AG04450 (cell line): ENCODE results near the gene LHFPL3. TPM values are rescaled to one million over a fixed set of nuclear protein-coding genes. Genes with fewer than 3 reads are reported as not detected.

Experiments used
- CTCF ChIA-PET: fragments of 300-600, 350-600 bp; formaldehyde crosslinking; extraction: SDS; loops from one replicate; lab custom pipeline; 2022; ENCODE audit warnings: antibody characterized with exemption, inconsistent platforms; lab: Charles Lee
- POLR2A ChIA-PET: fragments of 350-600 bp; formaldehyde crosslinking; extraction: SDS; loops from one replicate; lab custom pipeline; 2021; ENCODE audit warnings: antibody characterized with exemption, inconsistent platforms; lab: Yijun Ruan, JAX
- DNase-seq: peaks from one replicate; pipeline ENCODE4 v3.0.0-alpha.2; 2011; ENCODE audit warnings: low read depth, low spot score
- H3K27ac ChIP-seq: one replicate; pipeline ENCODE4 v1.5.1; 2012; ENCODE audit warnings: low read depth, low read length, control low read depth
- H3K27me3 ChIP-seq: one replicate; pipeline ENCODE4 v1.6.0; 2012; ENCODE audit warnings: low read length; ENCODE audit not compliant: control insufficient read depth, insufficient read depth
- H3K4me3 ChIP-seq: 2 replicates; pipeline ENCODE4 v1.5.1; 2011; ENCODE audit warnings: mild to moderate bottlenecking, low read depth, low read length, control low read depth
- H3K9me3 ChIP-seq: 2 replicates; pipeline ENCODE4 v1.5.1; 2012; ENCODE audit warnings: low read length; ENCODE audit not compliant: control insufficient read depth, insufficient read depth
- CTCF ChIP-seq: IDR thresholded peaks from 2 replicates; pipeline ENCODE4 v1.5.1; 2011; ENCODE audit warnings: low read depth, low read length, control low read depth, inconsistent platforms
- polyA plus RNA-seq: library from polyadenylated mRNA; depleted of rRNA; stranded (reverse); fragments of >200 nt; gene quantifications from 2 replicates; pipeline ENCODE4 v1.2.3, GENCODE V29; 2011

The LHFPL3 gene
- polyA plus RNA-seq, 1 experiment, result not detected

DNA sequence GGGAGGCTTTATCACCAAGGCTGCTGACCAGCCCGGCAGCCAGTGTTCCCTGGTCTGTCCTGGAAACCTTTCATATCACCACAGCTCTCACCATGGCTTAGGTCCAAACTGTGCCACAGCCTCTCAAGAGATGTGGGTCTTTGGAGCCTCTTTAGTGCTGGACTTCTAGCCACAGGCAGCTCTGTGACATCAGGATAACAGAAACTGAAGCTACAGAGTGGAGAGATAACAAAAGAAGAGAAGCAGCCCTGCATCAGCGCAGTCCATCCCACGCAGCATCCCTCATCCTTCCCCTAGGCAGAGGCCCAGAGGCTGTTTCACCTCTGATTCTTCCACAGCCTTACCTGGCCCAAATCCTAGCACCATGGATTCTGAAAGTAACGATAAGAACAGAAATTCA is 497.7 kb downstream of the LHFPL3 start:
- no peak for TF ChIP-seq CTCF
- ChIA-PET POLR2A (no interaction called here), CTCF (interaction anchor here (0.8 kb wide), 1 partner anchor 22 kb away, joined by 6 read pairs; no protein-coding TSS in a partner anchor)
- Histone ChIP-seq H3K4me3 (no peak overlapping the region), H3K27ac (no peak overlapping the region), H3K9me3 (no peaks in the 10 kb centered on the region), H3K27me3 (peaks cover 3% of the 10 kb centered on the region)
- no peak for DNase-seq

GRCh38 chr7:104836976-104837375 is 508.6 kb downstream of the LHFPL3 start:
- CTCF ChIA-PET, result interaction anchor here (1.0 to 1.9 kb wide), 2 partner anchors 10 to 11 kb away, joined by 3 to 7 read pairs; no protein-coding TSS in a partner anchor

GRCh38 chr7:104838537-104839299 is 510.3 kb downstream of the LHFPL3 start:
- Histone ChIP-seq H3K9me3 (no peaks in the 10 kb centered on the region), H3K27me3 (peaks cover 2% of the 10 kb centered on the region), H3K4me3 (no peak overlapping the region), H3K27ac (no peak overlapping the region)
- DNase-seq, result no peak
- no peak for TF ChIP-seq CTCF
- ChIA-PET POLR2A (no interaction called here), CTCF (interaction anchor here (0.8 to 1.9 kb wide), 3 partner anchors 9 to 44 kb away, joined by 4 to 7 read pairs (median 4); no protein-coding TSS in a partner anchor)

More at GRCh38 chr7:104836976-104837375, 508.6 kb downstream of the LHFPL3 start:
- POLR2A ChIA-PET, result no interaction called here
- H3K9me3 ChIP-seq, result no peaks in the 10 kb centered on the region
- TF ChIP-seq CTCF, result no peak
- H3K27ac ChIP-seq, result no peak overlapping the region
- H3K27me3 ChIP-seq, result peaks cover 2% of the 10 kb centered on the region
- H3K4me3 ChIP-seq, result no peak overlapping the region
- no peak for DNase-seq

DNA sequence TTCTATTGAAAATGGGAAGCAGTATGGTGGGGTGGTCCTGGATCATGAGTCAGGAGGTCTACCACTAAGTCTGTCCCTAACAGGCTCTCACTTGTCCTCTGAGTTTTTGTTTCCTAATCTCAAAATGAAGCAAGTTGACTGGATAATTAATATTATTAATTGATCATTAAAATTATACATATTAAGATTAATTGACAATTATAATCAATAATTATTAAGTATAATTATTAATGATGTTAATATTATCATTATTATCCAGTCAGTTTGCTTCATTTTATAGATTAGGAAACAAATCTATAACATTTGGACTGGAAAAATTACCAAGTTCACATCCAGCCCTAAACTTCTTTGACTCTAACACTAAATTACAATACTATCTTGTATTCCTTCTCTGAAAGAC is 511.4 kb downstream of the LHFPL3 start:
- CTCF ChIA-PET, result no interaction called here

More for the DNA sequence above, 511.4 kb downstream of the LHFPL3 start:
- no peak overlapping the region for H3K4me3 ChIP-seq
- peaks cover 2% of the 10 kb centered on the region for H3K27me3 ChIP-seq
- POLR2A ChIA-PET, result no interaction called here
- H3K27ac ChIP-seq, result no peak overlapping the region
- no peak for DNase-seq
- H3K9me3 ChIP-seq, result no peaks in the 10 kb centered on the region
- no peak for TF ChIP-seq CTCF
